ENCODE measurements around the gene PPP4C. TPM values are rescaled to one million over a fixed set of nuclear protein-coding genes. Genes with fewer than 3 reads are reported as not detected.

The PPP4C gene
- total RNA-seq, 1 experiment from 2014 or later: 165 TPM

DNA sequence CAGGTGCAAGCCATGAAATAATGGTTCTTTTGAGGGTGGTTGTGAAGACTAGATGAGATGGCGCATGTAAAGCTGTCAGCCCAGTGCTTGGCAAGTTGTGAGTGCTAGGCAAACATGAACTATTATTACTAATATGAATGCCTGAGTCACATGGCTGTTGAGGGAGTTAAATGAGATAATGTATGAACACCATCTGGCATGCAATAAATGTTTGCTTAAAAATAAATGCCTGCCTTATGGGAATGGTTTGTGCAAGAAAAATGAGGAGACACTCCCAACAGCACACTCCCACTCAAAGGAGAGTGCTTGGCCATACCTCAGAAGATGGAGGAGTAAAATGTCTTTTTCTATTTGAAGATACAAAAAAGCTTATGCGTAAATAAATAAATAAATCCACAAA lies 43.6 kb downstream of the PPP4C start:
- CTCF ChIA-PET: no interaction called here
- H3K9ac ChIP-seq (ENCODE audit: low read length): no peak overlapping the region
- RAD21 ChIA-PET (ENCODE audit: low non-redundant PET in 1 of 2, low total read pairs in 2 of 2, uncharacterized antibody in 2 of 2, unreplicated experiment in 2 of 2): no interaction called here
- H3K79me2 ChIP-seq (ENCODE audit: insufficient read depth, low read length): no peaks in the 10 kb centered on the region
- DNase-seq (ENCODE audit: low read depth, low spot score) (no peak), ATAC-seq (no peak)
- no peaks in the 10 kb centered on the region for H3K9me3 ChIP-seq (ENCODE audit: control insufficient read depth in 1 of 2, insufficient read depth in 1 of 2, low read depth in 1 of 2, low read length in 2 of 2)
- intact Hi-C loops (cut with micrococcal nuclease): no loop called here
- TSS peak; percentile 22 for BruUV-seq (replicated peaks)
- no peak overlapping the region for H3K4me3 ChIP-seq (replicated peaks in 1 of 2; ENCODE audit: low read depth in 1 of 2, low read length in 2 of 2)
- TF ChIP-seq POLR2AphosphoS5 (IDR thresholded peaks at IDR 0.05; ENCODE audit: low read depth, low read length) (no peak), REST (IDR thresholded peaks at IDR 0.05; ENCODE audit: low read depth) (no peak), RAD21 (IDR thresholded peaks at IDR 0.05; ENCODE audit: low read depth) (no peak), CEBPB (IDR thresholded peaks at IDR 0.05; ENCODE audit: low read depth) (no peak), ELF1 (IDR thresholded peaks at IDR 0.05; ENCODE audit: borderline replicate concordance, low read depth) (no peak), EZH2phosphoT487 (IDR thresholded peaks at IDR 0.05; ENCODE audit: borderline replicate concordance) (no peak), YY1 (IDR thresholded peaks at IDR 0.05; ENCODE audit: extremely low read depth, insufficient replicate concordance, low read depth, low read length) (no peak), ZNF274 (IDR thresholded peaks at IDR 0.05; ENCODE audit: low read depth, low read length) (no peak), JUND (IDR thresholded peaks at IDR 0.05) (no peak), SRF (IDR thresholded peaks at IDR 0.05; ENCODE audit: low read depth) (no peak), EZH2 (IDR thresholded peaks at IDR 0.05) (no peak), POLR2A (IDR thresholded peaks at IDR 0.05; ENCODE audit: borderline replicate concordance, extremely low read depth, insufficient read depth, insufficient read length) (no peak), ZFX (IDR thresholded peaks at IDR 0.05) (no peak), TCF7L2 (IDR thresholded peaks at IDR 0.05; ENCODE audit: borderline replicate concordance, extremely low read depth, insufficient read depth, insufficient read length) (no peak)
- no peaks in the 10 kb centered on the region for H4K20me1 ChIP-seq (ENCODE audit: insufficient read depth)
- H3K4me2 ChIP-seq (ENCODE audit: low read length): no peak overlapping the region
- POLR2A ChIA-PET: no interaction called here
- no peaks in the 10 kb centered on the region for H3K27me3 ChIP-seq (ENCODE audit: insufficient read depth, low read length)
- no peaks in the 10 kb centered on the region; a peak in 1 of 4 replicates for H3K36me3 ChIP-seq (ENCODE audit: control insufficient read depth in 1 of 2, insufficient read depth in 2 of 2, low read length in 2 of 2)
- no peak overlapping the region for H3K27ac ChIP-seq (ENCODE audit: low read depth, low read length)
- peaks cover 15 to 28% of the 10 kb centered on the region in 2 experiments for H3K4me1 ChIP-seq (ENCODE audit: control insufficient read depth in 1 of 2, insufficient read depth in 2 of 2, low read length in 2 of 2)
- H3K9me2 ChIP-seq (ENCODE audit: insufficient read depth): no peaks in the 10 kb centered on the region
- no peak overlapping the region for H2AFZ ChIP-seq (ENCODE audit: low read depth, low read length, poor library complexity, severe bottlenecking)
